ENCODE data around the gene LSM11.

The LSM11 gene

DNA sequence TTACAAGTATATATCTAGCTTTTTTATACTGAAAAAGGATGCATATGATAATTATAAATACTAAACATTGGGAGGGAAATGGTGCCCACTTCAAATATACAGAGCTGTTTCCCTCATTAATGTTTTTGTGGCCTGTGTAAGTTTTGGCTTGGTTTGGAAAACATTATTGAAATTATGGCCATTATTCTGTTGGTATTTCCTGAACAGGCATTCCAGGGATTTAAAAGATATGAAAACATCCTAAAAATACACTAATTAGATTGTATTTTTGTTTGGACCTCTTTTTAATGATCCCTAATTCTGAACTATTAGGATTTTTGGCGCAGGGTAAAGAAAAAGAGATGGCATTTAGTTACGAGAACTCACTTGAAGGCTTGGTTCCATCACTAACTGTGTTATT is 64.5 kb downstream of the LSM11 start:
- no peak overlapping the region for H3K4me3 ChIP-seq (ENCODE audit: low read depth, low read length)
- TF ChIP-seq, protein P1, sequence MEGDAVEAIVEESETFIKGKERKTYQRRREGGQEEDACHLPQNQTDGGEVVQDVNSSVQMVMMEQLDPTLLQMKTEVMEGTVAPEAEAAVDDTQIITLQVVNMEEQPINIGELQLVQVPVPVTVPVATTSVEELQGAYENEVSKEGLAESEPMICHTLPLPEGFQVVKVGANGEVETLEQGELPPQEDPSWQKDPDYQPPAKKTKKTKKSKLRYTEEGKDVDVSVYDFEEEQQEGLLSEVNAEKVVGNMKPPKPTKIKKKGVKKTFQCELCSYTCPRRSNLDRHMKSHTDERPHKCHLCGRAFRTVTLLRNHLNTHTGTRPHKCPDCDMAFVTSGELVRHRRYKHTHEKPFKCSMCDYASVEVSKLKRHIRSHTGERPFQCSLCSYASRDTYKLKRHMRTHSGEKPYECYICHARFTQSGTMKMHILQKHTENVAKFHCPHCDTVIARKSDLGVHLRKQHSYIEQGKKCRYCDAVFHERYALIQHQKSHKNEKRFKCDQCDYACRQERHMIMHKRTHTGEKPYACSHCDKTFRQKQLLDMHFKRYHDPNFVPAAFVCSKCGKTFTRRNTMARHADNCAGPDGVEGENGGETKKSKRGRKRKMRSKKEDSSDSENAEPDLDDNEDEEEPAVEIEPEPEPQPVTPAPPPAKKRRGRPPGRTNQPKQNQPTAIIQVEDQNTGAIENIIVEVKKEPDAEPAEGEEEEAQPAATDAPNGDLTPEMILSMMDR (IDR thresholded peaks at IDR 0.05; ENCODE audit: low read depth, low read length), result no peak

All from WI38 (cell line).